ENCODE measurements around the gene MRPS17. TPM values are rescaled to one million over a fixed set of nuclear protein-coding genes. Genes with fewer than 3 reads are reported as not detected.

Gene MRPS17
- total and polyA plus RNA-seq, 4 donors = 7.2 to 39.7 (median 10.7) TPM

DNA sequence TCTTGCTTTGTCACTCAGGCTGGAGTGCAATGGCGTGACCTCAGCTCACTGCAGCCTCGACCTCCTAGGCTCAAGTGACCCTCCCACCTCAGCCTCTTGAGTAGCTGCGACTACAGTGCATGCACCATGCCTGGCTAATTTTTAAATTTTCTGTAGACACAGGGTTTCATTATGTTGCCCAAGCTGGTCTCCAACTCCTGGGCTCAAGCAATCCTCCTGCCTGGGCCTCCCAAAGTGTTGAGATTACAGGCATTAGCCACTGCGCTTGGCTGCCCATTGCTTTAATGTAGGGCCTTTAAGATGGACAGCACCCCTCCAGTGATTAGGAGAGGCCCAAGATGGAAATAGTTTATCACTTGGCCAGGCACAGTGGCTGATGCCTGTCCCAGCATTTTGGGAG lies 52.1 kb downstream of the MRPS17 start (continued):
- TF ChIP-seq, protein P1, sequence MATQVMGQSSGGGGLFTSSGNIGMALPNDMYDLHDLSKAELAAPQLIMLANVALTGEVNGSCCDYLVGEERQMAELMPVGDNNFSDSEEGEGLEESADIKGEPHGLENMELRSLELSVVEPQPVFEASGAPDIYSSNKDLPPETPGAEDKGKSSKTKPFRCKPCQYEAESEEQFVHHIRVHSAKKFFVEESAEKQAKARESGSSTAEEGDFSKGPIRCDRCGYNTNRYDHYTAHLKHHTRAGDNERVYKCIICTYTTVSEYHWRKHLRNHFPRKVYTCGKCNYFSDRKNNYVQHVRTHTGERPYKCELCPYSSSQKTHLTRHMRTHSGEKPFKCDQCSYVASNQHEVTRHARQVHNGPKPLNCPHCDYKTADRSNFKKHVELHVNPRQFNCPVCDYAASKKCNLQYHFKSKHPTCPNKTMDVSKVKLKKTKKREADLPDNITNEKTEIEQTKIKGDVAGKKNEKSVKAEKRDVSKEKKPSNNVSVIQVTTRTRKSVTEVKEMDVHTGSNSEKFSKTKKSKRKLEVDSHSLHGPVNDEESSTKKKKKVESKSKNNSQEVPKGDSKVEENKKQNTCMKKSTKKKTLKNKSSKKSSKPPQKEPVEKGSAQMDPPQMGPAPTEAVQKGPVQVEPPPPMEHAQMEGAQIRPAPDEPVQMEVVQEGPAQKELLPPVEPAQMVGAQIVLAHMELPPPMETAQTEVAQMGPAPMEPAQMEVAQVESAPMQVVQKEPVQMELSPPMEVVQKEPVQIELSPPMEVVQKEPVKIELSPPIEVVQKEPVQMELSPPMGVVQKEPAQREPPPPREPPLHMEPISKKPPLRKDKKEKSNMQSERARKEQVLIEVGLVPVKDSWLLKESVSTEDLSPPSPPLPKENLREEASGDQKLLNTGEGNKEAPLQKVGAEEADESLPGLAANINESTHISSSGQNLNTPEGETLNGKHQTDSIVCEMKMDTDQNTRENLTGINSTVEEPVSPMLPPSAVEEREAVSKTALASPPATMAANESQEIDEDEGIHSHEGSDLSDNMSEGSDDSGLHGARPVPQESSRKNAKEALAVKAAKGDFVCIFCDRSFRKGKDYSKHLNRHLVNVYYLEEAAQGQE (IDR thresholded peaks at IDR 0.05) = no peak
- TF ChIP-seq, protein P2, sequence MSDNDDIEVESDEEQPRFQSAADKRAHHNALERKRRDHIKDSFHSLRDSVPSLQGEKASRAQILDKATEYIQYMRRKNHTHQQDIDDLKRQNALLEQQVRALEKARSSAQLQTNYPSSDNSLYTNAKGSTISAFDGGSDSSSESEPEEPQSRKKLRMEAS (IDR thresholded peaks at IDR 0.05) = no peak

Other genes with a start within 250 kb of the MRPS17 start
- gene SEPTIN14, start 89.1 kb upstream of the MRPS17 start, total RNA-seq = not detected
- gene SEPTIN14, start 89.1 kb upstream of the MRPS17 start, polyA plus RNA-seq = not detected
- 1 to 10 TPM; 1.6 to 3.9 TPM for gene ZNF713, start 64.4 kb upstream of the MRPS17 start, total RNA-seq
- gene ZNF713, start 64.4 kb upstream of the MRPS17 start, polyA plus RNA-seq = under 1 TPM; 0.39 to 0.43 TPM
- 10 to 100 TPM; 11.6 to 20.4 TPM for gene NIPSNAP2, start 12.7 kb downstream of the MRPS17 start, total RNA-seq
- 10 to 100 TPM in 1 of 2 donors, 1 to 10 TPM in 1; 6.0 to 11.9 TPM for gene NIPSNAP2, start 12.7 kb downstream of the MRPS17 start, polyA plus RNA-seq
- 10 to 100 TPM; 10.6 to 35.9 TPM for gene PSPH, start 99.6 kb downstream of the MRPS17 start, total RNA-seq
- gene PSPH, start 99.6 kb downstream of the MRPS17 start, polyA plus RNA-seq = 1 to 10 TPM; 5.5 to 7.4 TPM
- 10 to 100 TPM; 48.6 to 80.0 TPM for gene CCT6A, start 99.9 kb downstream of the MRPS17 start, total RNA-seq
- 10 to 100 TPM; 44.6 to 49.5 TPM for gene CCT6A, start 99.9 kb downstream of the MRPS17 start, polyA plus RNA-seq
- 100 to 1,000 TPM in 1 of 2 donors, 10 to 100 TPM in 1; 75.3 to 104 TPM for gene SUMF2, start 112.4 kb downstream of the MRPS17 start, total RNA-seq
- gene SUMF2, start 112.4 kb downstream of the MRPS17 start, polyA plus RNA-seq = 10 to 100 TPM; 67.1 to 74.2 TPM
- 1 to 10 TPM in 1 of 2 donors, under 1 TPM in 1; 0.19 to 1.0 TPM for gene PHKG1, start 141.1 kb downstream of the MRPS17 start, total RNA-seq
- gene PHKG1, start 141.1 kb downstream of the MRPS17 start, polyA plus RNA-seq = under 1 TPM; 0.18 to 0.30 TPM
- 100 to 1,000 TPM; 169 to 182 TPM for gene CHCHD2, start 154.6 kb downstream of the MRPS17 start, total RNA-seq
- gene CHCHD2, start 154.6 kb downstream of the MRPS17 start, polyA plus RNA-seq = 100 to 1,000 TPM; 322 to 356 TPM
- not detected for gene NUPR2, start 164.5 kb downstream of the MRPS17 start, total RNA-seq
- gene NUPR2, start 164.5 kb downstream of the MRPS17 start, polyA plus RNA-seq = not detected